ENCODE measurements around the gene ZBP1.

The ZBP1 gene, protein sequence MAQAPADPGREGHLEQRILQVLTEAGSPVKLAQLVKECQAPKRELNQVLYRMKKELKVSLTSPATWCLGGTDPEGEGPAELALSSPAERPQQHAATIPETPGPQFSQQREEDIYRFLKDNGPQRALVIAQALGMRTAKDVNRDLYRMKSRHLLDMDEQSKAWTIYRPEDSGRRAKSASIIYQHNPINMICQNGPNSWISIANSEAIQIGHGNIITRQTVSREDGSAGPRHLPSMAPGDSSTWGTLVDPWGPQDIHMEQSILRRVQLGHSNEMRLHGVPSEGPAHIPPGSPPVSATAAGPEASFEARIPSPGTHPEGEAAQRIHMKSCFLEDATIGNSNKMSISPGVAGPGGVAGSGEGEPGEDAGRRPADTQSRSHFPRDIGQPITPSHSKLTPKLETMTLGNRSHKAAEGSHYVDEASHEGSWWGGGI

GRCh38 chr20:57620274-57620990, at the start of gene ZBP1:
TSS of gene ZBP1 (minus strand) at chr20:57620426. CDS start at chr20:57620295, 131 bp downstream.
- no peak for DNase-seq

DNA sequence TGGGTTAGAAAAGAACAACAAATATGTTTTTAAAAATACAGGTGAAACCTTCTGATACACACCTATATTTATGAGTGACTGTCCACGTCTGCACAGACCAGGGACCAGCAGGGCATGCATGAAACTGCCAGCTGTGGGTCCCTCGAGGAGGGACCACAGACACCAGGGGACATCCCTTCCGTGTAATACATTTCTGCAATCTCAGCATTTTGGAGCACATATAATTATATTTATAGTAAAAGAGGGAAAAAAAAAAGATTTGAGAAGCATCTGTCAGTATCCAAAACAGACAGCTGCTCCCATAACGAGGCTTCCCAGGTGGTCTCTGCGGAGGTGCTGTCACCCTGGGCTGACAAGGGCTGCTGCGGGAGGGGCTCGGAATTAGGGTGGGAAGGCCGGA, 49.4 kb upstream of the ZBP1 start:
- DNase-seq = no peak

DNA sequence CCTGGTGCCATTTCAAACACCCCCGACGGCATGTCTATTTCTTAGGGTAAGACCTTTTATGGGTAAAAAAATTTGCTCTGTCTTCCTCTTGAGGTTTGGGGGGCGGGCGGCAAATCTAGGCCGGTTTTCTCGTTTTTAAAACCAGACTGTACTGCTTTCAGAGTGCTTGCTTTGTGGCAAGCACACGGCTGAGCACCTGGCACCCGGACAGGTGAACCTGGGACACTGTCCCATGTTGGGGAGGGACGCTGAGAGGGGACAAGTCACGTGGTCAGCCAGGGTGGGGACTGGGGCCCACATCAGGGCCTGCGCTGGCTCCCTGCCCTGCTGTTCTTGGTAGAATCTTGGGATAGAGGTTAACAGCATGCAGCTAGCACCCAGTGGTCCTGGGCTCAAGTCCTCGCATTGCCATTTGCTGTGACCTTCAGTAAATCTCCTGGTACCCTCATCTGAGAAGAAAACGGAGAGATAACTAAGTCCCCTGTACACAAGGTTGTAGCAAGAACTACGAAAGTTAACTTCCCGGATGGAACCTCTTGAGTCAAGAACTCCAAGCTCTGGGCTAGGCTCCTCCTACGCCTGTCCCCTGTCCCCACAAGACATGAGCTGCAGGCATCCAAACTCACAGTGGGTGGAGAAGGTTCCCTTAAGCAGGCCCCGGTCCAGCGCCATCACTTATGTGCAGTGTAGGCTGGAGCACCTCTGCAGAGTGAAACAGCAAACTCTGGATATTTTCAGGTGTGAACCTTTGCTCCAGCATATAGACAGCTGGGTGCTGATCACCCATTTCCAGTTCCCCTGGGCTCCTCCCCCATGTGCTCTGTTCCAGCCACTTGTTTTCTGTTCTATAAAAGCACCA, 47.9 kb upstream of the ZBP1 start:
- DNase-seq = no peak

GRCh38 chr20:57667388-57667787, 47.2 kb upstream of the ZBP1 start:
- no peak for DNase-seq

DNA sequence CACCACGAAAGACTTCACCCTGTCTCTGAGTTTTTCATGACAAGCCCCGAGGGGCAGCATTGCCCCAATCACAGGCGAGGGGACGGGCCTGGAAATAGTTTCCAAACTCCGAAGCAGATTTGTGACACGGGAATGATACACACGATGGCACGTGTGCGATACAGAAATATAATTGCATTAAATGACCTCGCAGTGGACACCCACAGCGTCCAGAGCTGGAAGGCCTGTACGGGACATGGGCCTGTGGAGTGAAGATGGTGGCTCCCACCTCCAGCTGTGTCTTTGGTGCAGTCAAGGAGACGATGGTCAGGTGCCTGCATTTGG, 46.6 kb upstream of the ZBP1 start:
- no peak for DNase-seq

DNA sequence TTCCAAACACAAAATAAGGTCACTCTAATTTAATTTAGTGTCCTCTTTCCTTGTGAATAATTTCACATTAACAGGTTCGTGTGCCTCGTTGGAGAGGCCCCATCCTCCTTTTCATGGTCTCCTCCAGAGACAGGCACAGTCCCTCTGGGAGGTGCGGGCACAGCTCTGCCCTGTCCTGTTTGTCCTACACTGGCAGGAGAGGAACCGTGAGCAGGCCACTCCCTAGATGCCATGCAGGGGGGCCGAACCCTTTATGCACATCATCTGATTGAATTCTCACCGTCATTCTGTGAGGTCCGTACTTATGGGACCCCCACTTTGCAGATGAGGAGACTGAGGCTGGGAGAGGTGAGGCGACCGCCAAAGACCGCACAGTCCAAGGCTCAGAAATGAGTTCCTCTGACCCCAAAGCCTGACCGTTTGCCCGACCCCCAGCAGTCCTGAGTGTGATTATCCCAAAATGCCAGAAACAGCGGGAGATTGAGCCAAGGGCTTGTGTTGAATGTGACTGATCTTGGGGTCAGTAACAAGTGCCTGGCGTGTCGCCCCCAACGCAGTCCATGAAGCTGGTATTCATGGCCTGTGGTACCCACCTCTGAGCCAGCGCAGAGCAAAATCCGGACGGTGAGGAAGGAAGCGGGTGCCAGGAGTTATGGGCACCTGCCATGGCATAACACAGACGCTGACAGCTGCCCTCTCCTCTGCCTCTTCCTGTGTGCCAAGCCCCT, 46.0 kb upstream of the ZBP1 start:
- no peak for DNase-seq

DNA sequence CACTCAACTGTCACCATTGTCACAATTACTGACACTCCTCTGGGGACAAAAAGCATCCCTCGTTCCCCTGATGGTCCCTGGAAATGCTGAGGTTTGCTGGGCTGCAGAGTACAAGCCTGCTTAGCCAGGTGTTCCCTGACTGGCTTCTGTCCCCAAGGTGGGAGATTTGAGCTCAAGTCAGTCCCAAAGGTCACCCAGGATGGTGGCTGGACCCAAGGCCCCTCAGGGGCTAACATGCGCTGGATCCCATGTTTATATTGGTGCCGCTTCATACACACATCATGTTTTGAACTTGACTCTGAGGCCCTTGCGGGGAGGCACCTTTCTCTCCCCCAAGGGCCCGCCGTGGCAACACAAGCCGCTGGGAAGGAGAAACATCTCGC, 45.4 kb upstream of the ZBP1 start:
- no peak for DNase-seq

GRCh38 chr20:57664924-57665588, 44.8 kb upstream of the ZBP1 start:
- no peak for DNase-seq

GRCh38 chr20:57664476-57664875, 44.2 kb upstream of the ZBP1 start:
- no peak for DNase-seq

DNA sequence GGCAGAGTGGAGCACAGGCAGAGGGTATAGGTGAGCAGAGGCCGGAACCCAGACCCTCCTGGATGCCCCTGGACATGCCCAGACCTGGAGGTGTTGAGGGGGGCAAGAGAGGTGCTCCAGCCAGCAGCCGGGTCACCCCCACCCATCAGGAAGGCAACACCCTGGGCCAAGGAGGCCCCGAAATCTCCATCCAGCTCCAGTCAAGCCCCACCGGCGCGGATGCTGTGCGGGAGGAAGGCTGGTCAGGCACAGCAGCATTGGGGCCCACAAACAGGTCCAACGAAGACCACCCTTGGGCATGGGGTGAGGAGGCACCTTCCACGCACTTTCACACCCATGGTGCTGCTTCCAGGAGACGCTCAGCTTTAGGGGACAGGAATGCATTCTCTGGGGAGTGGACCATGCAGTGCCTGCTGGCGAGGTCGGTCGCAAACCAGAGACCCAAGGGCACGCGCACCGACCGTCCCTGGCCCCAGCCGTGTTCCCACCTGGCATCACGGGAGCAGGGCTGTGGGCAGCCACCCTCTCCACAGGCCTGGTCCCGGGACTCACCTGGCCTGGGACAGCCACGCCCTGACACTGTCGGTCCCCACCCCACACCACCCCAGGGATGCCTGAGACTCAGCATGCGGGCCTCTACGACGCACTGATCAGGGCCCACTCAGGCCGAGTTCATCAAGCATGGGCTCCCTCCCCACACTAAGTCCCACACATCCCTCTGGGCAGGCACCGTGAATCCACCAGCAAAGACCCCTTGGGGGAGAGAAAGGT, 43.6 kb upstream of the ZBP1 start:
- DNase-seq = no peak

- no peak for DNase-seq
Measured at GRCh38 chr20:57663241-57663640, 43.0 kb upstream of the ZBP1 start.

DNA sequence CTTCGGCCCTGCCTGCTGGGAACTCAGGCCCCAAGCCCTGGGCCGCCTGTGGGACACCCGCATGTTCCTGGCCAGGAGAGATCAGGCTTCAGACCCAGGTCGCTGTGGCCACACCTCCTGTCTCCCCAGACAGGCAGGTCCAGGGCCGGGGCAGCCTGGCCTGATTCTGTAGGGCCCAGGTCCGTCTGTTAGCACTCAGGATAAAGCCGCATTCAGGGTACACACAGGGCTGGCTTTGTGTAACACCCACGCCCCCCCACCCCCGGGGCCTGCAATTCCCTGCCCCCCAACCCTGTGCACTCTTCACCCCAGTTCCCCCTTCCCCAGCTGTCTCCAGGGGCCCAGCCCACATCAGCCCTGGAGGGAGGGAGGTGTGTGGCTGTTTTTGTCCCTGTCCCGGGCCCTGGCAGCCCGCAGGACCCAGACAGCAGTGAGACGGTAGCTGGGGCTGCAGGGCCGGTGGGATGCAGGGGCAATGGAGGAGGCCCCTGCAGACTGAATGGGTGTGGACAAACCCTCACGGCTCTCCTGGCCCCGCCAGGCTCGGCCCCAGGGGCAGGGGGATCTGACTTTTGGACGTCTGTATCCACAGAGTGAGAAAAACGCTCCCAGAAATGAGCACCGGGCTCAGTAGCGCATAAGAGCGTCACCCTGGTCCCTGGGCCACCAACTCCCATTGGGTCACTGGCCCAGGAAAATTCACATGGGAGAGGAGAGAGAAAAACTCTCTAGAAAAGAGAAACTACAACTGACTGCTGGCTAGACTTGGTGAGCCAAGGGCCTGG, 42.4 kb upstream of the ZBP1 start:
- DNase-seq = no peak

GRCh38 chr20:57661746-57662455, 41.7 kb upstream of the ZBP1 start:
- no peak for DNase-seq

DNA sequence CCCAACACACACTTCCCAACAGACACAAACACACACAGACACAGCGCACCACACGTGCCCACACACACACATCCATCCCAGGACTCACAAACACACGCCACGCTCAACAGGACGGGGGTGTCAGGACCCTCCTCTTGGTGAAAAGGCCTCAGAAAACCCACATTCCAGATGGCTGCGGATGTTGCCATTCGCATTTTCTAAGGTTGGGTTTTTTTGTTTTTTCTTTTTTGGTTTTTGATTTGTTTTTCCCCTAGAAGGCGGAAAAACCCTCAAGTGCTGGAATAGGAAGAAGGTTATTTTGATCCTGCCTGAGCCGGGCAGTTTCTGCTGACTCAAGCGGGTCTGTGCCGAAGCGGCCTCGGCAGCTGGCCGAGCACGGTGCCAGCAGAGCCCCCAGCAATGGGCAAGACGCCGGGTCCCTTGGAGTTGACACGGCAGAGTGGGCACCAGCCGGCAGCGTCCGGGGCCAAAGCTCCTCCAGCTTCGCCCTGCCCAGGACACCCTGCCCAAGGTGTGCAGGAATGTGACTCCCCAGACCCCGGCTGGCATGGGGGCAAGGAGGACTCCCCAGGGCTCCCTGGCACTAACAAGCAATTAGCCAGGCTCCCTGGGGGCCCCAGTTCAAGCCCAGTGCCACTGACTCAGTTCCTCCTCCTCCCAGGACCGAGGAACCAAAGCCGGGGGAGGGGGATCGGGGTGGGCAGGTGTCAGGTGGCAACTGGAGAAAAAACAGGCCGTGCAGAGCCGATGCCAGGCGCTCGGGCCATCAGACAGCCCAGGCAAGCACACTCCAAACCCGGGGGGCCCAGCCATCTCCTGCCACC, 40.9 kb upstream of the ZBP1 start:
- DNase-seq = no peak

- DNase-seq = no peak
Measured at GRCh38 chr20:57660181-57660921, 40.1 kb upstream of the ZBP1 start.

DNA sequence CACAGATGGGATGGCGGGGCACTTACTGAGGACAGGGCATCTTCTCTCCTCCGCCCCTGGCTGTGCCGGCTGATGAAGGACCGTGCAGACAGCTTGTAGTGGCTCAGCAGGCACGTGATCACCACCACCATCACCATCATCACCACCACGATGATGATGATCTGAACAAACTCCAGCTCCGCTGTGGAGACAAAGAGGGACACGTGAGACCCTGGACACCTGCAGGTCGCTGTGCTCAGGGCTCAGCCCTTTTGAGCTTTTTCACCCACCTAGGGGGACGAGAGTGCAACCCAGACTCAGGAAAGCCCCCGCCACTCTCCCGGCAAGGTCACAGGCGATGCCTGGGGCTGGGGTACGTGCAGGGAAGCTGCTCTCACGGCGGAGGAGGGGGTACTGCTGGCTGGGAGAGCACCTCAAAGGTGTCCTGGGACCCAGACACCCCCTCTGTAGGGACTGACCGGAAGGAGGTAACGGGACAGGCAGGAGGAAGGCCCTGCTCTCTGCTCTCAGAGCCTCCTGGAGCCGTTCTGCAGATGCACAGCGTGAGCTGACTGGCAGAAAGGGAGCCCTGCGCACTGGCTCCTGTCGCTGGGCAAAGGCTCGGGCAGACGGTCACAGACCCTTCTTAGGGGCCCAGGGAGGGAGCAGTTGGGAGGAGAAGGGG, 39.4 kb upstream of the ZBP1 start:
- no peak for DNase-seq

DNA sequence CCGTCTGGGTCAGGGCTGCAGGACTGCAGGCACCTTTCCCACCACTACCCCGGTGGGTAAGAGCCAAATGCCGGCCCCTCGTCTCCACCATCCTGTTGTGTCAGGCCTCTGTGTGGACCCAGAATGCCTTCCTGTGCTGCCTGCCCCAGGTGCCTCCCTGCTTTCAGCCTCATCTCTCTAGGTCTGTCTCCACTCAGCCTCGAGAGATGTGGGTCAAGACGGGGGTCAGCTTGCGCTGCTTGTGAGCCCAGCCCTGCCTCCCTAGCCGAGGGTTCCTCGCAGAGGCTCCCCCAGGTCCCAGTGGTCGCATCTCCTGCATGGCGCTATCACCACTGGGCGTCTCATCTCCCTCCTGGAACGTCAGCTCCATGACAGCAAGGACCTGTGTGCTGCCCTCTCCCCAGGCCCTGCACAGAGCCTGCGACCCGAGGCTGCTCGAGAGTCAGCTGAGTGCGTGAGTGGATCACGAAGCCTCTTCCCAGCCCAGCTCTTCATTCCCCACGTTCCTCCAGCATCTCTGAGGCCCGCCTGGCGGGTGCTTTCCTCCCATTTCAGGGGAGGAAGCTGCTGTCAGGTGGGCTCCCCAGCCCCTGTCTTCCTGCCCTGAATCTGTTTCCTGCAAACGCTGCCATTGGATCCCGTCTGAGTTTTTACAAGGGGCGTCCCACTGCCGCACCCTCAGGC, 38.7 kb upstream of the ZBP1 start:
- DNase-seq = no peak
